T-cell (primary cell): Measurements from ENCODE around the gene GGCX. TPM values are rescaled to one million over a fixed set of nuclear protein-coding genes. Genes with fewer than 3 reads are reported as not detected.

Experiments used
- ATAC-seq, 4 experiments: fragments of 200-7000 bp in 3 of 4; fragments of 150-1000 bp in 1 of 4; cut with Tn5 transposase; replicated peaks in 1 of 4; 1 replicate in 3 of 4; 2 replicates in 1 of 4; pipeline ENCODE4 v1.10.0; 2021; ENCODE audit warnings: moderate library complexity in 3 of 4, mild to moderate bottlenecking in 2 of 4, moderate number of reproducible peaks in 1 of 4
- CTCF ChIA-PET, 2 donors: fragments of 300-600 bp; sonication (Branson Sonifier 250); formaldehyde crosslinking; loops; one replicate each; lab custom pipeline; 2022; ENCODE audit warnings: antibody characterized with exemption in 2 of 2; lab: Charles Lee
- POLR2A ChIA-PET, 2 donors: fragments of 300-600 bp; sonication (Branson Sonifier 250); formaldehyde crosslinking; loops; one replicate each; lab custom pipeline; 2022; ENCODE audit warnings: antibody characterized with exemption in 2 of 2; lab: Charles Lee
- DNase-seq, 35 experiments: peaks; one replicate each; pipeline versions ENCODE4 v3.0.0 to v3.0.0-alpha.2; 2013 to 2023
- H3K27ac ChIP-seq: one replicate; pipeline ENCODE4 v1.5.1; 2013; ENCODE audit warnings: low read length
- H3K27me3 ChIP-seq, 2 experiments: replicated peaks in 1 of 2; 1 replicate in 1 of 2; 2 replicates in 1 of 2; pipeline versions ENCODE4 v1.6.1 to v1.7.0; 2013; ENCODE audit warnings: low read length in 1 of 2, mixed read lengths in 1 of 2; ENCODE audit not compliant: control insufficient read depth in 2 of 2, insufficient read depth in 2 of 2; ENCODE audit errors: extremely low read depth in 1 of 2
- H3K36me3 ChIP-seq, 2 donors: 1 replicate in 1 of 2; 2 replicates in 1 of 2; pipeline versions ENCODE4 v1.6.1 to v1.7.0; 2013; ENCODE audit warnings: low read length in 1 of 2; ENCODE audit not compliant: control insufficient read depth in 2 of 2, insufficient read depth in 1 of 2; ENCODE audit errors: extremely low read depth in 1 of 2
- H3K4me1 ChIP-seq, 2 experiments: 1 replicate in 1 of 2; 2 replicates in 1 of 2; pipeline versions ENCODE4 v1.6.1 to v1.7.0; 2013; ENCODE audit warnings: low read length in 2 of 2, mixed read lengths in 1 of 2; ENCODE audit not compliant: insufficient read depth in 2 of 2, control insufficient read depth in 1 of 2; ENCODE audit errors: extremely low read depth in 1 of 2
- H3K4me3 ChIP-seq, 2 donors: 1 replicate in 1 of 2; 2 replicates in 1 of 2; pipeline versions ENCODE4 v1.5.1 to v1.7.0; 2013; ENCODE audit warnings: mild to moderate bottlenecking in 2 of 2, low read length in 1 of 2, moderate library complexity in 1 of 2; ENCODE audit not compliant: control insufficient read depth in 1 of 2; ENCODE audit errors: extremely low read depth in 1 of 2
- H3K9me3 ChIP-seq: 2 replicates; pipeline ENCODE4 v1.7.0; 2013
- H3K27ac Mint-ChIP-seq, 2 donors: one replicate each; pipeline ENCODE4 v1.8.0; 2020 to 2021; ENCODE audit warnings: mild to moderate bottlenecking in 2 of 2, mixed read lengths in 2 of 2
- H3K27me3 Mint-ChIP-seq, 2 donors: one replicate each; pipeline ENCODE4 v1.8.0; 2021 to 2022; ENCODE audit warnings: mixed read lengths in 2 of 2
- H3K36me3 Mint-ChIP-seq: one replicate; pipeline ENCODE4 v1.8.0; 2021; ENCODE audit warnings: mixed read lengths
- H3K4me1 Mint-ChIP-seq, 3 donors: one replicate each; pipeline ENCODE4 v1.8.0; 2020 to 2022; ENCODE audit warnings: mixed read lengths in 3 of 3, mild to moderate bottlenecking in 1 of 3
- H3K4me3 Mint-ChIP-seq, 3 donors: one replicate each; pipeline ENCODE4 v1.8.0; 2020 to 2022; ENCODE audit warnings: mild to moderate bottlenecking in 3 of 3, mixed read lengths in 3 of 3, moderate library complexity in 3 of 3
- H3K9me3 Mint-ChIP-seq, 3 donors: one replicate each; pipeline ENCODE4 v1.8.0; 2020 to 2022; ENCODE audit warnings: mixed read lengths in 3 of 3
- WGBS: methylation state at CpG from one replicate; pipeline ENCODE4 v1.1.5; 2013; ENCODE audit warnings: missing lambda C conversion rate; ENCODE audit not compliant: insufficient coverage; 5-methylcytosine and 5-hydroxymethylcytosine counted together
- total RNA-seq, 35 experiments: library from RNA in 6 of 35; stranded (reverse) in 6 of 35; fragments of 120-200 nt in 1 of 35; gene quantifications; one replicate each; pipeline versions ENCODE4 v1.2.1 to v1.2.4 and lab custom pipeline; 2013 to 2026

GGCX gene
- total RNA-seq, 5 donors from 2014 or later (not counting 1 experiment from before 2014, with no cell fraction given), result 20.4 to 29.7 (median 25.7) TPM

DNA sequence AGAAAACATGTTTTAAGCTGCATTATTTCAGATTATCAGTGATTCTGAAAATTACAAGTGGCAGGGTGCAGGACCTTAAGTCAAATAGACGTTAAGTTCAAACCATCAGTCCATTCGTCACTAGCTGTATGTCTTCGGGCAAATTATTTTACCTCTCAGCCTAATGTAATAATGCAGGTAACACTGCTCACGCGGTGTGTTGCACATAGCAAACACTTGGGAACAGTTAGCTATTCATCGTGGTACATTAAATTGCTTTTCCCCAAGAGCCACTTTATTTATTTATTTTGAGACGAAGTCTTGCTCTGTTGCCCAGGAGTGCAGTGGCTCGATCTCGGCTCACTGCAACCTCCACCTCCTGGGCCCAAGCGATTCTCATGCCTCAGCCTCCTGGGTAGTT, 12.2 kb downstream of the GGCX start:
- CTCF ChIA-PET, result interaction anchor here (0.6 to 6.7 kb wide), 7 partner anchors 10 to 248 kb away, joined by 3 to 65 read pairs (median 6); partner anchors contain the start of genes SH2D6 (in 2 of the 2) and MAT2A (in 1 of the 2)
- Mint-ChIP-seq H3K36me3 (peaks cover 41% of the 10 kb centered on the region), H3K27ac (no peak overlapping the region), H3K27me3 (no peaks in the 10 kb centered on the region), H3K9me3 (no peaks in the 10 kb centered on the region), H3K4me3 (no peak overlapping the region), H3K4me1 (peaks cover 0 to 4% (median 4%) of the 10 kb centered on the region in 3 donors)
- Histone ChIP-seq H3K4me1 (no peaks in the 10 kb centered on the region), H3K36me3 (peaks cover 0 to 66% of the 10 kb centered on the region in 2 donors), H3K4me3 (no peak overlapping the region), H3K27ac (no peak overlapping the region), H3K9me3 (no peaks in the 10 kb centered on the region), H3K27me3 (no peaks in the 10 kb centered on the region)
- WGBS, result 98% methylated on average over 9 of the region's 10 CpGs
- POLR2A ChIA-PET, result interaction anchor here (0.6 to 1.2 kb wide), 4 partner anchors 11 to 129 kb away, joined by 3 to 5 read pairs (median 3); partner anchors contain the start of gene GGCX (in 1 of the 2)
- DNase-seq, result no peak
- ATAC-seq, result no peak

DNA sequence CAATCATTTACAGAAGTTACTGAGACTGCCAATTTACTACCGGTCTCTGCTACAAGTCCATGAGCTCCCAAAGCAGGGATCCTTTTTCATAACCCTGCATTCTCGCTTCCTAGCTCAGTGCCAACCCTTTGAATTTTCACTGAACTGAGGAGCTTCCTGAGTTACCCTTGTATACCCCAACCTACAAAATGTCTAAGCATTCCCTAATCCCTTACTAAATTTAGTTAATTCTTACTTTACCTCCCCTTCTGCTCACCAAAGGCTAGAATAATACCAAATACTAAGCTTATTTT, 12.7 kb downstream of the GGCX start:
- CTCF ChIA-PET, result interaction anchor here (0.6 to 6.7 kb wide), 4 partner anchors 8 to 159 kb away, joined by 3 to 65 read pairs (median 34); partner anchors contain the start of genes MAT2A (in 1 of the 2) and SH2D6 (in 1 of the 2)
- H3K27ac Mint-ChIP-seq, result peak overlapping the region in 1 of 2 donors; percentile 4

DNA sequence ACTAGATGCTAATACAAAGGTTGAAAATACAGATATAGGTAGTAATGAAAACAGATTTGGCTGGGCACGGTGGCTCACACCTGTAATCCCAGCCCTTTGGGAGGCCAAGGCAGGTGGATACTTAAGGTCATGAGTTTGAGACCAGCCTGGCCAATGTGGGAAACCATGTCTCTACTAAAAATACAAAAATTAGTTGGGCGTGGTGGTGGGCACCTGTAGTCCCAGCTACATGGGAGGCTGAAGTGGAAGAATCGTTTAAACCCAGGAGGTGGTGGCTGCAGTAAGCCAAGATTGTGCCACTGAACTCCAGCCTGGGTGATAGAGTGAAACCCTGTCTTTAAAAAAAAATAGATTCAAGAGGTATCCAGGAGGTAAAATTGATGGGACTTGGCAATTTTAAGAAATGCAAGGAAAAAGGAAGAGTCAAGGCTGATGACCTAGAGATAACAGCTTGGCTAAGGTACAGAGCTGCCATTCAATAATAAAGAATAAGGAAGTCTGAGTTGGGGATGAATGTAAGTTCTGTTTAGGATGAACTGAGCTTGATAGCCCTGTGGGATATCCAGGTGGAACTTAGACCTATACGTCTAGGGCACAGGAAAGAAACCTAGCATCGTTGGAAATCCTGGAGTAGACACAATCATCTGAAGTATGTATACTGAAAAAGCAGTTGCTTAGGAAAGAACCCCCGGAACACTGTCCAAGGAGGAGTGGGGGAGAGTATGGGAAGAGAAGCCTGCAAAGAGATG, 13.3 kb downstream of the GGCX start:
- no peaks in the 10 kb centered on the region for H3K9me3 Mint-ChIP-seq
- H3K27me3 ChIP-seq, result no peaks in the 10 kb centered on the region
- no peak overlapping the region for H3K4me3 ChIP-seq
- no peaks in the 10 kb centered on the region for H3K27me3 Mint-ChIP-seq
- no peak overlapping the region for H3K27ac ChIP-seq
- peaks cover 3 to 6% (median 4%) of the 10 kb centered on the region in 3 donors for H3K4me1 Mint-ChIP-seq
- POLR2A ChIA-PET, result interaction anchor here (1.0 to 1.2 kb wide), 2 partner anchors 12 to 13 kb away, joined by 3 to 5 read pairs; partner anchors contain the start of gene GGCX (in 1 of the 2)
- peaks cover 0 to 67% of the 10 kb centered on the region in 2 donors for H3K36me3 ChIP-seq
- CTCF ChIA-PET, result interaction anchor here (0.6 to 6.7 kb wide), 4 partner anchors 8 to 158 kb away, joined by 3 to 65 read pairs (median 34); partner anchors contain the start of genes MAT2A (in 1 of the 2) and SH2D6 (in 1 of the 2)
- no peaks in the 10 kb centered on the region for H3K9me3 ChIP-seq
- DNase-seq (no peak), ATAC-seq (no peak)
- peak overlapping the region in 1 of 2 donors; percentile 57 for H3K27ac Mint-ChIP-seq
- H3K36me3 Mint-ChIP-seq, result peaks cover 46% of the 10 kb centered on the region
- no peak overlapping the region for H3K4me3 Mint-ChIP-seq
- no peaks in the 10 kb centered on the region for H3K4me1 ChIP-seq
- 95% methylated on average over 3 of the region's 6 CpGs for WGBS

More for the DNA sequence above, 12.7 kb downstream of the GGCX start:
- Histone ChIP-seq H3K36me3 (peaks cover 0 to 66% of the 10 kb centered on the region in 2 donors), H3K27me3 (no peaks in the 10 kb centered on the region), H3K4me1 (no peaks in the 10 kb centered on the region), H3K27ac (no peak overlapping the region), H3K9me3 (no peaks in the 10 kb centered on the region), H3K4me3 (no peak overlapping the region)
- H3K4me3 Mint-ChIP-seq, result no peak overlapping the region
- no peaks in the 10 kb centered on the region for H3K27me3 Mint-ChIP-seq
- ATAC-seq, result no peak
- no peaks in the 10 kb centered on the region for H3K9me3 Mint-ChIP-seq
- peaks cover 0 to 4% (median 4%) of the 10 kb centered on the region in 3 donors for H3K4me1 Mint-ChIP-seq
- 93% methylated on average over 2 of the region's 2 CpGs for WGBS
- POLR2A ChIA-PET, result interaction anchor here (1.0 to 1.2 kb wide), 2 partner anchors 12 kb away, joined by 3 to 5 read pairs; partner anchors contain the start of gene GGCX (in 1 of the 2)
- DNase-seq, result no peak
- H3K36me3 Mint-ChIP-seq, result peaks cover 41% of the 10 kb centered on the region

DNA sequence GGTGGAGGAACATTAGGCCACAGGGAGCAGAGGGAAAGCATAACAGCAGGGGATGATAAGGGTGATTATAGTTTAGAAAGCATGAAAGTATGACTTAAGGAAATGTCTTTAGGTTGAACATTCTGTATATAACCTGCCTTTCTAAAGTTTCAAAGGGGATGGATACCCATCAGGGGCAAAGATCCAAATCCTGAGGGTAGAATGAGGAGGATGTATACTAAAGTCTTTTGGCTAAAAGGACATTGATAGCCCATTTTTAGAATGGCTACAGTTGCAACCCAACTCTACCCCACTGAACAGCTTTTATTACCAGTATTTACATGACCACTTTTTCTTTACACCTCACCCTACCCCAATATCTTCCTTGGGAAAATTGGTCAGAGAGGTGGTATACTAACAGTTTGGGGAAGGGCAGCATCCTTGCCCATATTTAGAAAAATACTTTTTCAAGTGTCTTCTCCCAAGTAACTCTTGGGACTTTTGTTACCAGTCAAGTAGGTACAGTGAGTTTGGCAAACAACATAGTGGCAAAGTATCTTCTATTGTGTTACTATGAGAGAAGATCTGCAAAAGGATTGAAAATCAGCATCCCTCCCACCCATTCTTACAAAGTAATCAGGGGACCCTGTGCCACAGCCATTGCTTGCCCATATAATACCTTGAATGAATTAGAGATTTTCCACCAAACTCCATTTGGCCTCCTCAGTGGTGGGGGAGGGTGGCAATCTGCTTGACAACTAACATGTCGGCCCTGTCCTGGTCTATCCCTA, 14.0 kb downstream of the GGCX start:
- H3K27ac ChIP-seq, result no peak overlapping the region
- no peak overlapping the region for H3K4me3 Mint-ChIP-seq
- ChIA-PET CTCF (no interaction called here), POLR2A (no interaction called here)
- no peak for DNase-seq
- peak overlapping the region; percentile 50 to 52 for H3K27ac Mint-ChIP-seq
- H3K27me3 Mint-ChIP-seq, result no peaks in the 10 kb centered on the region
- no CpG with 5 or more reads among the region's 1 CpG for WGBS
- H3K9me3 Mint-ChIP-seq, result no peaks in the 10 kb centered on the region
- H3K9me3 ChIP-seq, result no peaks in the 10 kb centered on the region
- no peaks in the 10 kb centered on the region for H3K4me1 ChIP-seq
- peaks cover 49% of the 10 kb centered on the region for H3K36me3 Mint-ChIP-seq
- H3K36me3 ChIP-seq, result peaks cover 0 to 67% of the 10 kb centered on the region in 2 donors
- no peaks in the 10 kb centered on the region for H3K27me3 ChIP-seq
- H3K4me3 ChIP-seq, result no peak overlapping the region
- ATAC-seq, result no peak
- peaks cover 8 to 11% (median 11%) of the 10 kb centered on the region in 3 donors for H3K4me1 Mint-ChIP-seq

DNA sequence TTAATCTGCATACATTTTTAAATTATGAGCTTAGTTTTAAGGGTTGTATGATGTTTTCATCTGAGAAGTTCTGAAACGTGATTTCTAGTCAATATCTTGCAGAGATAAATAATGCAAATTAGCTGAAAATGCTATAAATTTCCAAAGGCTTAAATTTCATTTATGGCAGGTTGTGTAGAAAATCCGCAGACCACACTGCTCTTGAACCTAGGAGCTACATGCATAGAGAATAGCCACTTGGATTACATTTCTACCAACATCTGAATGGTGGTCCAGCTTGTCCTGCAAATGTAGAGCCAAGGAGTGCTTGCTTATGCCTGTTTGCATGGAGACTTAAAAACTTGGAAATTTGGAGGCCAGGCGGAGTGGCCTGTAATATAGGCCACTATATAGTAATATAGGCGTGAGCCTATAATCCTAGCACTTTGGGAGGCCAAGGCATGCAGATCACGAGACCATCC, 15.5 kb downstream of the GGCX start:
- Mint-ChIP-seq H3K9me3 (no peaks in the 10 kb centered on the region), H3K4me1 (peaks cover 20 to 22% (median 21%) of the 10 kb centered on the region in 3 donors), H3K36me3 (peaks cover 49% of the 10 kb centered on the region), H3K27me3 (no peaks in the 10 kb centered on the region), H3K27ac (no peak overlapping the region), H3K4me3 (no peak overlapping the region)
- no peak for DNase-seq
- Histone ChIP-seq H3K4me3 (no peak overlapping the region), H3K4me1 (peaks cover 5 to 6% of the 10 kb centered on the region in 2 experiments), H3K36me3 (peaks cover 0 to 68% of the 10 kb centered on the region in 2 donors), H3K27ac (no peak overlapping the region), H3K27me3 (no peaks in the 10 kb centered on the region), H3K9me3 (no peaks in the 10 kb centered on the region)
- 83% methylated on average over 2 of the region's 5 CpGs for WGBS
- no peak for ATAC-seq
- ChIA-PET POLR2A (interaction anchor here (0.6 to 0.8 kb wide), 4 partner anchors 45 to 180 kb away, joined by 3 to 4 read pairs (median 3); no protein-coding TSS in a partner anchor), CTCF (interaction anchor here (0.5 to 0.8 kb wide), 5 partner anchors 121 to 523 kb away, joined by 3 to 5 read pairs (median 3); partner anchors contain the start of gene SH2D6 (in 1 of the 2))
